Astrocyte (in vitro differentiated cells and primary cell): ENCODE results near the gene SYT7.
"Not testable (repeated sequence)": the region's sequence is repeated elsewhere in the genome, so short reads cannot be mapped to it uniquely, and the experiment has no call there.

Source experiments
- CTCF ChIP-seq: IDR thresholded peaks from 2 replicates; pipeline ENCODE4 v1.5.1; 2011; ENCODE audit warnings: low read depth, mild to moderate bottlenecking, inconsistent platforms, low read length, moderate library complexity; ENCODE audit not compliant: insufficient read depth
- EZH2 ChIP-seq: IDR thresholded peaks from 2 replicates; pipeline ENCODE4 v1.6.1; 2012; ENCODE audit warnings: mild to moderate bottlenecking, low read length, inconsistent platforms; ENCODE audit not compliant: insufficient read depth

GRCh38 chr11:61479360-61480058 is 101.4 kb downstream of the SYT7 start:
- not testable (repeated sequence) for TF ChIP-seq CTCF, EZH2
